ENCODE measurements around the gene PHYH.

PHYH gene

GRCh38 chr10:13337128-13337826 lies 37.4 kb upstream of the PHYH start:
- H3K27me3 ChIP-seq (ENCODE audit: insufficient read depth, low read length) = no peaks in the 10 kb centered on the region

GRCh38 chr10:13335881-13336280 lies 36.0 kb upstream of the PHYH start:
- Histone ChIP-seq H3K27me3 (ENCODE audit: insufficient read depth, low read length) (no peaks in the 10 kb centered on the region), H3K27ac (ENCODE audit: low read depth, low read length, poor library complexity, severe bottlenecking) (no peak overlapping the region), H3K9me3 (ENCODE audit: low read length) (no peaks in the 10 kb centered on the region), H4K20me1 (ENCODE audit: insufficient read depth, low read length) (no peaks in the 10 kb centered on the region), H3K36me3 (ENCODE audit: insufficient read depth, low read length) (peaks cover 74% of the 10 kb centered on the region), H3K9ac (ENCODE audit: low read length) (no peak overlapping the region), H3K4me3 (ENCODE audit: low read depth, low read length, poor library complexity, severe bottlenecking) (no peak overlapping the region), H3F3A (ENCODE audit: insufficient read depth, low read length) (no peaks in the 10 kb centered on the region), H3K79me2 (ENCODE audit: insufficient read depth, low read length) (no peaks in the 10 kb centered on the region), H3K9me2 (ENCODE audit: low read depth, low read length) (no peaks in the 10 kb centered on the region), H2AFZ (ENCODE audit: low read length) (no peak overlapping the region), H3K4me2 (ENCODE audit: low read length) (no peak overlapping the region), H3K4me1 (ENCODE audit: insufficient read depth, low read length, severe bottlenecking) (peaks cover 13% of the 10 kb centered on the region)
- TF ChIP-seq EZH2 (IDR thresholded peaks at IDR 0.05; ENCODE audit: borderline replicate concordance, low read length) = no peak
- TF ChIP-seq CTCF (IDR thresholded peaks at IDR 0.05; ENCODE audit: low read length) = no peak

More at GRCh38 chr10:13337128-13337826, 37.4 kb upstream of the PHYH start:
- Histone ChIP-seq H3K27ac (ENCODE audit: low read depth, low read length, poor library complexity, severe bottlenecking) (no peak overlapping the region), H3K9me2 (ENCODE audit: low read depth, low read length) (no peaks in the 10 kb centered on the region), H4K20me1 (ENCODE audit: insufficient read depth, low read length) (no peaks in the 10 kb centered on the region), H3K9me3 (ENCODE audit: low read length) (no peaks in the 10 kb centered on the region), H3K79me2 (ENCODE audit: insufficient read depth, low read length) (no peaks in the 10 kb centered on the region), H2AFZ (ENCODE audit: low read length) (no peak overlapping the region), H3K4me2 (ENCODE audit: low read length) (no peak overlapping the region), H3K36me3 (ENCODE audit: insufficient read depth, low read length) (peaks cover 61% of the 10 kb centered on the region), H3F3A (ENCODE audit: insufficient read depth, low read length) (no peaks in the 10 kb centered on the region), H3K4me1 (ENCODE audit: insufficient read depth, low read length, severe bottlenecking) (peaks cover 22% of the 10 kb centered on the region), H3K4me3 (ENCODE audit: low read depth, low read length, poor library complexity, severe bottlenecking) (no peak overlapping the region), H3K9ac (ENCODE audit: low read length) (no peak overlapping the region)
- TF ChIP-seq EZH2 (IDR thresholded peaks at IDR 0.05; ENCODE audit: borderline replicate concordance, low read length) (no peak), CTCF (IDR thresholded peaks at IDR 0.05; ENCODE audit: low read length) (no peak)

- H2AFZ ChIP-seq (ENCODE audit: low read length) = no peak overlapping the region
- H3K4me3 ChIP-seq (ENCODE audit: low read depth, low read length, poor library complexity, severe bottlenecking) = no peak overlapping the region
- H3K27me3 ChIP-seq (ENCODE audit: insufficient read depth, low read length) = no peaks in the 10 kb centered on the region
- no peaks in the 10 kb centered on the region for H3F3A ChIP-seq (ENCODE audit: insufficient read depth, low read length)
- H3K36me3 ChIP-seq (ENCODE audit: insufficient read depth, low read length) = peaks cover 74% of the 10 kb centered on the region
- H3K9me3 ChIP-seq (ENCODE audit: low read length) = no peaks in the 10 kb centered on the region
- H3K4me1 ChIP-seq (ENCODE audit: insufficient read depth, low read length, severe bottlenecking) = peaks cover 10% of the 10 kb centered on the region
- no peak overlapping the region for H3K27ac ChIP-seq (ENCODE audit: low read depth, low read length, poor library complexity, severe bottlenecking)
- H3K79me2 ChIP-seq (ENCODE audit: insufficient read depth, low read length) = no peaks in the 10 kb centered on the region
- TF ChIP-seq EZH2 (IDR thresholded peaks at IDR 0.05; ENCODE audit: borderline replicate concordance, low read length) (no peak), CTCF (IDR thresholded peaks at IDR 0.05; ENCODE audit: low read length) (no peak)
- H3K9me2 ChIP-seq (ENCODE audit: low read depth, low read length) = no peaks in the 10 kb centered on the region
- no peak overlapping the region for H3K9ac ChIP-seq (ENCODE audit: low read length)
- no peaks in the 10 kb centered on the region for H4K20me1 ChIP-seq (ENCODE audit: insufficient read depth, low read length)
- no peak overlapping the region for H3K4me2 ChIP-seq (ENCODE audit: low read length)
Observed at GRCh38 chr10:13334556-13334955, 34.7 kb upstream of the PHYH start.
